Smooth muscle cell (in vitro differentiated cells): Measurements from ENCODE around the gene TNFAIP6. TPM values are rescaled to one million over a fixed set of nuclear protein-coding genes. Genes with fewer than 3 reads are reported as not detected.
A peak's percentile ranks its signal among the peaks of the same experiment; 100 is the strongest.

Source experiments
- DNase-seq: peaks from one replicate; lab custom pipeline; 2025; ENCODE audit not compliant: unreplicated experiment; lab: John Stamatoyannopoulos, UW
- H2AFZ ChIP-seq: fragments of 200-600 bp; sonication (generic); 2 replicates; pipeline ENCODE4 v1.6.0; 2016; ENCODE audit warnings: antibody characterized with exemption, low read depth, mild to moderate bottlenecking
- H3F3A ChIP-seq: fragments of 200-600 bp; sonication (generic); 2 replicates; pipeline ENCODE4 v1.6.0; 2017; ENCODE audit warnings: antibody characterized with exemption, low read depth
- H3K27ac ChIP-seq: fragments of 200-600 bp; sonication (generic); 2 replicates; pipeline ENCODE4 v1.5.1; 2016; ENCODE audit warnings: low read depth, mild to moderate bottlenecking
- H3K27me3 ChIP-seq: fragments of 200-600 bp; sonication (generic); 2 replicates; pipeline ENCODE4 v1.6.1; 2016; ENCODE audit warnings: low read depth, mild to moderate bottlenecking
- H3K36me3 ChIP-seq: fragments of 200-600 bp; sonication (generic); 2 replicates; pipeline ENCODE4 v1.5.1; 2016; ENCODE audit warnings: low read depth
- H3K4me1 ChIP-seq: fragments of 200-600 bp; sonication (generic); 2 replicates; pipeline ENCODE4 v1.5.1; 2016; ENCODE audit warnings: low read depth
- H3K4me2 ChIP-seq: fragments of 200-600 bp; sonication (generic); 2 replicates; pipeline ENCODE4 v1.6.0; 2016; ENCODE audit warnings: mild to moderate bottlenecking
- H3K4me3 ChIP-seq: fragments of 200-600 bp; sonication (generic); 2 replicates; pipeline ENCODE4 v1.5.1; 2016; ENCODE audit warnings: mild to moderate bottlenecking
- H3K79me2 ChIP-seq: fragments of 200-600 bp; sonication (generic); 2 replicates; pipeline ENCODE4 v1.6.0; 2016; ENCODE audit warnings: low read depth, mild to moderate bottlenecking
- H3K9ac ChIP-seq: fragments of 200-600 bp; sonication (generic); 2 replicates; pipeline ENCODE4 v1.6.0; 2016; ENCODE audit warnings: low read depth
- H3K9me3 ChIP-seq: fragments of 200-600 bp; sonication (generic); replicated peaks from 2 replicates; pipeline ENCODE4 v1.5.1; 2016; ENCODE audit warnings: low read depth
- H4K20me1 ChIP-seq: fragments of 200-600 bp; sonication (generic); 2 replicates; pipeline ENCODE4 v1.6.0; 2016; ENCODE audit warnings: low read depth
- CTCF ChIP-seq: fragments of 200-600 bp; sonication (generic); IDR thresholded peaks from 2 replicates; pipeline ENCODE4 v1.5.1; 2017; ENCODE audit warnings: borderline replicate concordance, mild to moderate bottlenecking, antibody characterized with exemption; ENCODE audit not compliant: insufficient read depth, poor library complexity, severe bottlenecking
- WGBS: methylation state at CpG from one replicate; pipeline ENCODE4 v1.1.7; 2016; ENCODE audit warnings: low lambda C conversion rate; 5-methylcytosine and 5-hydroxymethylcytosine counted together
- polyA plus RNA-seq: library from polyadenylated mRNA; unstranded; fragments of >200 nt; fragmentation: Nextera tagmentation; extraction: Ambion mirVana; gene quantifications from 2 replicates; pipeline ENCODE4 v1.2.1, GENCODE V29; 2016
- total RNA-seq: library from RNA; depleted of rRNA; stranded (reverse); fragments of >200 nt; gene quantifications from 2 replicates; pipeline ENCODE4 v1.2.3, GENCODE V29; 2014

Gene TNFAIP6
- total and polyA plus RNA-seq, 2 experiments from 2014 or later: 38.2 to 38.4 TPM

GRCh38 chr2:151325581-151326095 is 31.8 kb upstream of the TNFAIP6 start:
- H3K9me3 ChIP-seq: no peaks in the 10 kb centered on the region
- no peak overlapping the region for H2AFZ ChIP-seq
- no peaks in the 10 kb centered on the region for H3K36me3 ChIP-seq
- H3F3A ChIP-seq: no peaks in the 10 kb centered on the region
- H3K4me3 ChIP-seq: no peak overlapping the region
- H3K79me2 ChIP-seq: no peaks in the 10 kb centered on the region
- no peak for DNase-seq
- no peak overlapping the region for H3K27ac ChIP-seq
- no peaks in the 10 kb centered on the region for H4K20me1 ChIP-seq
- no peak overlapping the region for H3K9ac ChIP-seq
- no peaks in the 10 kb centered on the region for H3K4me1 ChIP-seq
- 92% methylated on average over 4 of the region's 4 CpGs for WGBS
- H3K27me3 ChIP-seq: no peaks in the 10 kb centered on the region
- TF ChIP-seq CTCF: no peak
- no peak overlapping the region for H3K4me2 ChIP-seq

- no peak overlapping the region for H3K4me3 ChIP-seq
- no peak overlapping the region for H2AFZ ChIP-seq
- DNase-seq: no peak
- H3K79me2 ChIP-seq: no peaks in the 10 kb centered on the region
- no peak overlapping the region for H3K27ac ChIP-seq
- no peak overlapping the region for H3K9ac ChIP-seq
- H3K4me2 ChIP-seq: no peak overlapping the region
- no peaks in the 10 kb centered on the region for H3K9me3 ChIP-seq
- H3K36me3 ChIP-seq: no peaks in the 10 kb centered on the region
- H3F3A ChIP-seq: no peaks in the 10 kb centered on the region
- 85% methylated on average over 1 of the region's 1 CpG for WGBS
- no peak for TF ChIP-seq CTCF
- H3K4me1 ChIP-seq: no peaks in the 10 kb centered on the region
- H3K27me3 ChIP-seq: no peaks in the 10 kb centered on the region
- H4K20me1 ChIP-seq: no peaks in the 10 kb centered on the region
These were observed 30.8 kb upstream of the TNFAIP6 start for GRCh38 chr2:151326554-151326953.

GRCh38 chr2:151329998-151330397 is 27.4 kb upstream of the TNFAIP6 start:
- no peaks in the 10 kb centered on the region for H4K20me1 ChIP-seq
- no peaks in the 10 kb centered on the region for H3K27me3 ChIP-seq
- 84% methylated on average over 1 of the region's 1 CpG for WGBS
- H3K79me2 ChIP-seq: no peaks in the 10 kb centered on the region
- no peaks in the 10 kb centered on the region for H3K9me3 ChIP-seq
- H2AFZ ChIP-seq: no peak overlapping the region
- H3K36me3 ChIP-seq: no peaks in the 10 kb centered on the region
- H3F3A ChIP-seq: no peaks in the 10 kb centered on the region
- H3K4me2 ChIP-seq: no peak overlapping the region
- H3K4me1 ChIP-seq: no peaks in the 10 kb centered on the region
- TF ChIP-seq CTCF: no peak
- no peak for DNase-seq
- H3K27ac ChIP-seq: no peak overlapping the region
- no peak overlapping the region for H3K4me3 ChIP-seq
- no peak overlapping the region for H3K9ac ChIP-seq

- 57% methylated on average over 3 of the region's 3 CpGs for WGBS
- H3K4me2 ChIP-seq: no peak overlapping the region
- no peak overlapping the region for H3K9ac ChIP-seq
- H3K27ac ChIP-seq: peak overlapping the region; percentile 58
- no peaks in the 10 kb centered on the region for H3K9me3 ChIP-seq
- no peaks in the 10 kb centered on the region for H4K20me1 ChIP-seq
- H3K79me2 ChIP-seq: no peaks in the 10 kb centered on the region
- no peaks in the 10 kb centered on the region for H3F3A ChIP-seq
- DNase-seq: no peak
- no peak overlapping the region for H2AFZ ChIP-seq
- H3K4me3 ChIP-seq: no peak overlapping the region
- H3K4me1 ChIP-seq: no peaks in the 10 kb centered on the region
- H3K27me3 ChIP-seq: no peaks in the 10 kb centered on the region
- no peak for TF ChIP-seq CTCF
- no peaks in the 10 kb centered on the region for H3K36me3 ChIP-seq
These were observed 24.3 kb upstream of the TNFAIP6 start for GRCh38 chr2:151333083-151333482.
